Nephron (organoid): Measurements from ENCODE around the gene GLIPR1L1.

Experiments
- H3K27ac Mint-ChIP-seq, 3 experiments: 2 replicates each; pipeline ENCODE4 v1.8.0; 2020; ENCODE audit warnings: mixed read lengths in 3 of 3, mild to moderate bottlenecking in 2 of 3, moderate library complexity in 1 of 3
- H3K27me3 Mint-ChIP-seq: 2 replicates; pipeline ENCODE4 v1.8.0; 2021; ENCODE audit warnings: low read depth, mild to moderate bottlenecking, moderate library complexity, mixed read lengths
- H3K36me3 Mint-ChIP-seq: 2 replicates; pipeline ENCODE4 v1.8.0; 2020; ENCODE audit warnings: low read depth, mixed read lengths
- H3K4me1 Mint-ChIP-seq: 2 replicates; pipeline ENCODE4 v1.8.0; 2020; ENCODE audit warnings: mixed read lengths
- H3K4me3 Mint-ChIP-seq, 3 experiments: 2 replicates each; pipeline ENCODE4 v1.8.0; 2020; ENCODE audit warnings: mild to moderate bottlenecking in 3 of 3, mixed read lengths in 3 of 3, moderate library complexity in 2 of 3
- H3K9me3 Mint-ChIP-seq: 2 replicates; pipeline ENCODE4 v1.8.0; 2020; ENCODE audit warnings: mixed read lengths
- TF ChIP-seq, protein P1 (sequence below), 3 experiments: fragments of 200-600 bp; sonication (generic); IDR thresholded peaks; one replicate each; pipeline ENCODE4 v1.5.0; 2021; ENCODE audit warnings: antibody characterized with exemption in 3 of 3; ENCODE audit not compliant: unreplicated experiment in 3 of 3

Gene GLIPR1L1

DNA sequence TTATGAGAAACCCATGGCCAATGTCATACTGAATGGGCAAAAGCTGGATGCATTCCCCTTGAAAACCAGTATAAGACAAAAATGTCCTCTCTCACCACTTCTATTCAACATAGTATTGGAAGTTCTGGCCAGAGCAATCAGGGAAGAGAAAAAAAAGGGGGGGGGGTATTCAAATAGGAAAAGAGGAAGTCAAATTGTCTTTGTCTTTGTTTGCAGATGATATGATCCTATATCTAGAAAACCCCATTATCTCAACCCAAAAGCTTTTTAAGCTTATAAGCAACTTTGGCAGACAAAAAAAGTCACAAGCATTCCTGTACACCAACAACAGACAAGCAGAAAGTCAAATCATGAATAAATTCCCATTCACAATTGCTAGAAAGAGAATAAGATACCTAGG is 19.5 kb downstream of the GLIPR1L1 start:
- Mint-ChIP-seq H3K27ac (no peak overlapping the region), H3K4me3 (no peak overlapping the region)

DNA sequence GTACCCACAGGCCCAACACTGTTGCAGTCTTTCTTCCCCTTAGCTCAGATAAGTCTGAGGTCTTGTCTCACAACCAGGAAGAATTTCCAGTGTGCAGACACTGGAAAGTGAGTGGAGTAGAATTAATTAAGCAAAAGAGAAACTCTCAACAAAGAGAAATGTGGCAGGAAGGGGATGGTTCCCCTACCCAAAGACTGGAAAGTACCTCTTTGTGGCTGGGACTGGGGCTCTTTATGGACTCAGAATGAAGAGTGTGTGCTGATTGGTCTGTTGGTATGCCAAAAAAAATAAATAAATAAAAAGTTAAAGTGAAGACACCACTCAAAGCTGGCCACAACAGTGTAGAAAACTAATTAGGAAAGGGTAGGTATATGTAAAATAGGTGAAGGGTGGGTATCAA is 26.4 kb downstream of the GLIPR1L1 start:
- Mint-ChIP-seq H3K27me3 (no peaks in the 10 kb centered on the region), H3K9me3 (no peaks in the 10 kb centered on the region), H3K4me3 (no peak overlapping the region), H3K36me3 (no peaks in the 10 kb centered on the region), H3K27ac (no peak overlapping the region), H3K4me1 (no peaks in the 10 kb centered on the region)
- TF ChIP-seq, protein P1, sequence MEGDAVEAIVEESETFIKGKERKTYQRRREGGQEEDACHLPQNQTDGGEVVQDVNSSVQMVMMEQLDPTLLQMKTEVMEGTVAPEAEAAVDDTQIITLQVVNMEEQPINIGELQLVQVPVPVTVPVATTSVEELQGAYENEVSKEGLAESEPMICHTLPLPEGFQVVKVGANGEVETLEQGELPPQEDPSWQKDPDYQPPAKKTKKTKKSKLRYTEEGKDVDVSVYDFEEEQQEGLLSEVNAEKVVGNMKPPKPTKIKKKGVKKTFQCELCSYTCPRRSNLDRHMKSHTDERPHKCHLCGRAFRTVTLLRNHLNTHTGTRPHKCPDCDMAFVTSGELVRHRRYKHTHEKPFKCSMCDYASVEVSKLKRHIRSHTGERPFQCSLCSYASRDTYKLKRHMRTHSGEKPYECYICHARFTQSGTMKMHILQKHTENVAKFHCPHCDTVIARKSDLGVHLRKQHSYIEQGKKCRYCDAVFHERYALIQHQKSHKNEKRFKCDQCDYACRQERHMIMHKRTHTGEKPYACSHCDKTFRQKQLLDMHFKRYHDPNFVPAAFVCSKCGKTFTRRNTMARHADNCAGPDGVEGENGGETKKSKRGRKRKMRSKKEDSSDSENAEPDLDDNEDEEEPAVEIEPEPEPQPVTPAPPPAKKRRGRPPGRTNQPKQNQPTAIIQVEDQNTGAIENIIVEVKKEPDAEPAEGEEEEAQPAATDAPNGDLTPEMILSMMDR (IDR thresholded peaks at IDR 0.05; ENCODE audit: unreplicated experiment in 3 of 3), result no peak

More for the DNA sequence above, 19.5 kb downstream of the GLIPR1L1 start:
- TF ChIP-seq, protein P1 (IDR thresholded peaks at IDR 0.05; ENCODE audit: unreplicated experiment in 3 of 3), result no peak
- H3K4me1 Mint-ChIP-seq, result no peaks in the 10 kb centered on the region
- no peaks in the 10 kb centered on the region for H3K27me3 Mint-ChIP-seq
- peaks cover 35% of the 10 kb centered on the region for H3K9me3 Mint-ChIP-seq
- H3K36me3 Mint-ChIP-seq, result peaks cover 7% of the 10 kb centered on the region

DNA sequence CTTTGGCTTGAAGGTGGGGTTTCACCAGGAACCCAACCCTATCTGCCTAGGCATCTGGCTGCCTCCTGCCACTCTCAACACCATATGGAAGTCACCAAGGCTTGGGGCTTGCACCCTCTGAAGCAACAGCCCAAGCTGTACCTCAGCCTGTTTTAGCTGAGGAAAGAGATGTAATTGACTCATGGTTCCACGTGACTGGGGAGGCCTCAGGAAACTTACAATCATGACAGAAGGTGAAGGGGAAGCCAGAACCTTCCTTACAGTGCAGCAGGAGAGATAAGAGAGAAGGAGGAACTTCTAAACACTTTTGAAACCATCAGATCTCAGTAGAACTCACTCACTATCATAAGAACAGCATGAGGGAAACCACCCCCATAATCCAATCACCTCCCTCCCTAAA is 26.9 kb downstream of the GLIPR1L1 start:
- no peak overlapping the region for H3K4me3 Mint-ChIP-seq
- H3K27ac Mint-ChIP-seq, result no peak overlapping the region
- TF ChIP-seq, protein P1 (IDR thresholded peaks at IDR 0.05; ENCODE audit: unreplicated experiment in 3 of 3), result no peak
- no peaks in the 10 kb centered on the region for H3K9me3 Mint-ChIP-seq
- no peaks in the 10 kb centered on the region for H3K27me3 Mint-ChIP-seq
- H3K4me1 Mint-ChIP-seq, result no peaks in the 10 kb centered on the region
- H3K36me3 Mint-ChIP-seq, result no peaks in the 10 kb centered on the region

DNA sequence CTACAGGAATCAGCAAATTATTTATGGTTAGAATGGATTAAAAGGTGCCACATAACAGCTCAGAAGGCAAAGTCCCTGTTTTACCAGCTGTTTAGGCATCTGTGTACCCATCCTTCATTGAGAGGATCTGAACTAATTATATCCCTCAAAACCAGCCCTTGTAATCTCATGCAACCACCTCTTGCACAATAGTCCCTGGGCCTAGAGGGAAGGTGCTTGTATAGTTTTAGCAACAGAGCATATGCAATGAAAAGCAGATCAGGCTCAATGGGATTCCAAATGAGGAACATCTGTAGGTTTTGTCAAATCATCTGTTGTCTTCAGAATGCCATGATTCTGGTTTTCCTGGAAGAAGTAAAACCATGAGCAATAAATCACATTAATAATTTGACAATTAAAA is 30.4 kb downstream of the GLIPR1L1 start:
- no peaks in the 10 kb centered on the region for H3K4me1 Mint-ChIP-seq
- H3K4me3 Mint-ChIP-seq, result no peak overlapping the region
- no peaks in the 10 kb centered on the region for H3K9me3 Mint-ChIP-seq
- H3K36me3 Mint-ChIP-seq, result no peaks in the 10 kb centered on the region
- no peaks in the 10 kb centered on the region for H3K27me3 Mint-ChIP-seq
- TF ChIP-seq, protein P1 (IDR thresholded peaks at IDR 0.05; ENCODE audit: unreplicated experiment in 3 of 3), result no peak
- no peak overlapping the region for H3K27ac Mint-ChIP-seq

DNA sequence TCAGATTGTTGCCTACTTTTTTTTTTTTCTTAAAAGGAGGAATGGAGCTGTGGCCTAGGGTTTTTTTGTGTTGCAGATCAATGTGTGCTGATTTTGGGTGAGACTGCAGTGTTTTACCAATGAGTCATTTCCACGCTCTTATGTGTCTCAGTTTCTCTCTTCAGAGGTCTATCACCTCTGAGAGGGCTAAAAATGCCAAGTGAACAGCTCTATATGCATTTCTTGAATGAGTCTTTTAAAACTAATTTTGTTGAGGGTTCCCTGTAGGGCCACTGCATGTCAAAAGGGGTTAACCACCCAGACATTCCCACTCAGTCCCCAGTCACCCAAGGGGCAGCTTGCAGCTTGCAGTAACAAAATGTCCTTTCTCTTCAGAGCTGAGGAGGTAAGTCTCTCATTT is 32.2 kb downstream of the GLIPR1L1 start:
- no peaks in the 10 kb centered on the region for H3K36me3 Mint-ChIP-seq
- H3K4me1 Mint-ChIP-seq, result no peaks in the 10 kb centered on the region
- TF ChIP-seq, protein P1 (IDR thresholded peaks at IDR 0.05; ENCODE audit: unreplicated experiment in 3 of 3), result no peak
- H3K27ac Mint-ChIP-seq, result peak overlapping the region in 1 of 3 experiments; percentile 0
- H3K27me3 Mint-ChIP-seq, result no peaks in the 10 kb centered on the region
- H3K9me3 Mint-ChIP-seq, result no peaks in the 10 kb centered on the region
- H3K4me3 Mint-ChIP-seq, result no peak overlapping the region

DNA sequence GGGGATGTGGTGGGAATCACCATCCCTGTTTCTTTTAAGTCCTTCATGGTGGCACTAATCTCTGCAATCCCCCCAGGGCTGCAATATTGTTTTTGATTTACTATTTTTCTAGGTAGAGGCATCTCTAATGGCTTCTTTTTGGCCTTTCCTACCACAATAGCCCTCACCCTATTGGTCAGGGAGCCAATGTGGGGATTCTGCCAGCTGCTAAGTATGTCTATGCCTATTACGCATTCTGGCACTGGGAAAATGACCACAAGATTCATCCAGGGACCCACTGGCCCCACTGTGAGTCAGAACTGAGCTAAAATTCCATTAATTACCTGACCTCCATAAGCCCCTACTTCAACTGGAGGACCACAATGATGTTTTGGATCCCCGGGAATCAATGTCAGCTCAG is 40.5 kb downstream of the GLIPR1L1 start:
- H3K27ac Mint-ChIP-seq, result no peak overlapping the region
- H3K27me3 Mint-ChIP-seq, result no peaks in the 10 kb centered on the region
- H3K4me3 Mint-ChIP-seq, result no peak overlapping the region
- peaks cover 7% of the 10 kb centered on the region for H3K9me3 Mint-ChIP-seq
- no peaks in the 10 kb centered on the region for H3K36me3 Mint-ChIP-seq
- H3K4me1 Mint-ChIP-seq, result no peaks in the 10 kb centered on the region
- TF ChIP-seq, protein P1 (IDR thresholded peaks at IDR 0.05; ENCODE audit: unreplicated experiment in 3 of 3), result no peak
